ENCODE results near the gene CLCC1. TPM values are rescaled to one million over a fixed set of nuclear protein-coding genes. Genes with fewer than 3 reads are reported as not detected.

Gene CLCC1
- total and polyA plus RNA-seq, 2 experiments from 2014 or later = 16.6 to 18.4 TPM

- DNase-seq (ENCODE audit: low spot score) (no peak), ATAC-seq (no peak)
- Mint-ChIP-seq H3K4me1 (peaks cover 13% of the 10 kb centered on the region), H3K9me3 (no peaks in the 10 kb centered on the region), H3K36me3 (ENCODE audit: low read depth) (no peaks in the 10 kb centered on the region), H3K4me3 (no peak overlapping the region), H3K27me3 (ENCODE audit: insufficient read depth, low read depth, poor library complexity) (peaks cover 2% of the 10 kb centered on the region), H3K27ac (no peak overlapping the region)
- no peak for TF ChIP-seq EZH2 (IDR thresholded peaks at IDR 0.05; ENCODE audit: low read depth, unreplicated experiment)
- no peak for TF ChIP-seq CTCF (conservative IDR thresholded peaks at IDR 0.05; ENCODE audit: low read depth in 2 of 2)
- no peak for TF ChIP-seq ZNF114 (CRISPR knock-in tag; IDR thresholded peaks at IDR 0.05)
- TF ChIP-seq CREB1 (CRISPR knock-in tag; IDR thresholded peaks at IDR 0.05; ENCODE audit: low read depth) = no peak
- TF ChIP-seq REST (IDR thresholded peaks at IDR 0.05; ENCODE audit: unreplicated experiment) = no peak
- TF ChIP-seq NANOG (IDR thresholded peaks at IDR 0.05; ENCODE audit: borderline replicate concordance) = no peak
- no peak for TF ChIP-seq STAT1 (IDR thresholded peaks at IDR 0.05; ENCODE audit: unreplicated experiment)
- no peak for TF ChIP-seq POLR2AphosphoS5 (IDR thresholded peaks at IDR 0.05; ENCODE audit: low read depth)
- Histone ChIP-seq H3K9me2 (ENCODE audit: insufficient read depth) (no peaks in the 10 kb centered on the region), H2AFZ (no peak overlapping the region), H3K4me2 (no peak overlapping the region), H4K20me1 (replicated peaks; ENCODE audit: insufficient read depth) (no peaks in the 10 kb centered on the region), H3K27ac (ENCODE audit: low read depth) (no peak overlapping the region), H3K27me3 (ENCODE audit: insufficient read depth) (no peaks in the 10 kb centered on the region), H3K4me1 (ENCODE audit: insufficient read depth) (peaks cover 7% of the 10 kb centered on the region; the same call in 1 of the 2 replicates), H3K36me3 (ENCODE audit: insufficient read depth) (no peaks in the 10 kb centered on the region), H3F3A (replicated peaks; ENCODE audit: low read depth) (no peaks in the 10 kb centered on the region), H3K79me2 (replicated peaks; ENCODE audit: insufficient read depth) (no peaks in the 10 kb centered on the region), H3K4me3 (no peak overlapping the region)
These were observed 6.1 kb upstream of the CLCC1 start for GRCh38 chr1:108969346-108969745.

- H2AFZ ChIP-seq = peak overlapping the region; percentile 61; the same call in 1 of the 2 replicates
- peak overlapping the region; percentile 81 for H3K4me3 Mint-ChIP-seq
- H3K27ac Mint-ChIP-seq = peak overlapping the region; percentile 73
- H3K4me3 ChIP-seq = peak overlapping the region; percentile 88
- H3K36me3 Mint-ChIP-seq (ENCODE audit: low read depth) = no peaks in the 10 kb centered on the region
- H3K4me1 ChIP-seq (ENCODE audit: insufficient read depth) = peaks cover 12% of the 10 kb centered on the region
- ATAC-seq = peak; percentile 64
- DNase-seq (ENCODE audit: low spot score) = peak; percentile 44
- H3K79me2 ChIP-seq (replicated peaks; ENCODE audit: insufficient read depth) = peaks cover 51% of the 10 kb centered on the region
- peaks cover 7% of the 10 kb centered on the region for H3K4me1 Mint-ChIP-seq
- H3F3A ChIP-seq (replicated peaks; ENCODE audit: low read depth) = 0 out of 2 replicates have a peak, but pooled peaks cover 5% of the 10 kb centered on the region
- H3K27me3 ChIP-seq (ENCODE audit: insufficient read depth) = no peaks in the 10 kb centered on the region
- H3K27ac ChIP-seq (ENCODE audit: low read depth) = peak overlapping the region; percentile 20; the same call in 1 of the 2 replicates
- peak overlapping the region; percentile 81 for H3K4me2 ChIP-seq
- peaks cover 2% of the 10 kb centered on the region for H3K27me3 Mint-ChIP-seq (ENCODE audit: insufficient read depth, low read depth, poor library complexity)
- H4K20me1 ChIP-seq (replicated peaks; ENCODE audit: insufficient read depth) = no peaks in the 10 kb centered on the region; the same call in none of the 2 replicates
- H3K36me3 ChIP-seq (ENCODE audit: insufficient read depth) = no peaks in the 10 kb centered on the region; the same call in 1 of the 2 replicates
- no peaks in the 10 kb centered on the region for H3K9me2 ChIP-seq (ENCODE audit: insufficient read depth)
- H3K9me3 Mint-ChIP-seq = no peaks in the 10 kb centered on the region
- no peak for TF ChIP-seq EZH2phosphoT487 (IDR thresholded peaks at IDR 0.05; ENCODE audit: unreplicated experiment)
- TF ChIP-seq CREB1 (CRISPR knock-in tag; IDR thresholded peaks at IDR 0.05; ENCODE audit: low read depth) = no peak
- TF ChIP-seq POLR2AphosphoS5 (IDR thresholded peaks at IDR 0.05; ENCODE audit: low read depth) = no peak
- no peak for TF ChIP-seq ETS1 (IDR thresholded peaks at IDR 0.05)
- no peak for TF ChIP-seq CTCF (conservative IDR thresholded peaks at IDR 0.05; ENCODE audit: low read depth in 2 of 2)
- TF ChIP-seq STAT1 (IDR thresholded peaks at IDR 0.05; ENCODE audit: unreplicated experiment) = no peak
- no peak for TF ChIP-seq ZNF331 (CRISPR knock-in tag; IDR thresholded peaks at IDR 0.05; ENCODE audit: low read depth)
These were observed 618 bp downstream of the CLCC1 start for GRCh38 chr1:108962681-108963051.

Data from GM23338 (cell line).